GM13977 (cell line): ENCODE data around the gene C1orf56.
A peak's percentile ranks its signal among the peaks of the same experiment; 100 is the strongest.

ENCODE experiments used
- DNase-seq: peaks from one replicate; pipeline ENCODE4 v3.0.0; 2012; ENCODE audit warnings: low spot score
- CTCF ChIP-seq: IDR thresholded peaks from 2 replicates; pipeline ENCODE4 v1.5.1; 2012; ENCODE audit warnings: mild to moderate bottlenecking, control low read depth; ENCODE audit not compliant: insufficient read depth; ENCODE audit errors: extremely low read depth, missing control alignments
- in situ Hi-C: fragments of 300-500 bp; cut with MboI; formaldehyde crosslinking; loops from one replicate; pipeline ENCODE4 v1.12.0; 2022; ENCODE audit warnings: low sequenced_read_pairs, low pct_unique_long_range_greater_than_20kb, mixed read lengths, inconsistent platforms; ENCODE audit not compliant: unreplicated experiment

C1orf56 gene

DNA sequence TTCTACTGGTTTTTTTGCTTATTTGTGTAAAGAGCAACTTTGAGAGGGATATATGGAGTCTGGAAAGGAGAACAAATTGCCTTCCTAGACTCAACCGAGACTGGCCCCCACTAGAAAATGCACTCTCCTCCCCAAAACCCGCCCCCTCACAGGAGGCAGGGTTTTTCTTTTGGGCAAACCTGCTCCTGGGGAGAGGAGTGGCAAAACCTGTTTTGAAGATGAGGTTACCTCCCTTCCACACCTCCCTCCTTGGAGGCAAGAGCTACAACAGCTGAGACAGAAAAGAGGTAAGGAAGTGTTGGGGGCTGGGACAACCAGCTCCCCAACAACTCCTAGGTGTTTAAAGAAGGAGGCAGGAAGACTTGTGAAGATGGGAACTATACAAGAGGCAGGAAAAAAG lies 11.2 kb upstream of the C1orf56 start, which contains the start of gene BNIPL:
Gene BNIPL (plus strand): TSS at position 231 of the 400 bp plus-strand sequence. CDS start 140 bp downstream, at position 371.
- in situ Hi-C loops, result no loop called here
- TF ChIP-seq CTCF, result no peak
- DNase-seq, result no peak

GRCh38 chr1:151037032-151037431 lies 10.5 kb upstream of the C1orf56 start:
- no peak for TF ChIP-seq CTCF
- in situ Hi-C loops, result no loop called here
- no peak for DNase-seq

DNA sequence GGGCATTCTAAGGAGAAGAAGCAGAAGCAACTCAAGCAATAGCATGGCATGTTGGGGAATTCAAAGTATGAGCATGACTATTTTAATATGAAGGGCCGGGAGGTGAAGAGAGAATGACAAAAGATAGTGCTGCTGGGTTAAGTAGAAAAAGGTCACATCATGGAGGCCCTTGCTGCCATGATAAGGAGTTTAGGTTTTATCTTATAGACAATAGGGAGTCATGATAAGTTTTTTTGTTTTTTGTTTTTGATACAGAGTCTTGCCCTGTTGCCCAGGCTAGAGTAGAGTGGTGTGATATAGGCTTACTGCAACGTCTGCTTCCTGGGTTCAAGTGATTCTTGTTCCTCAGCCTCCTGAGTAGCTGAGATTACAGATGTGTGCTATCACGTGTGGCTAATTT lies 8.0 kb upstream of the C1orf56 start:
- no peak for TF ChIP-seq CTCF
- DNase-seq, result no peak
- in situ Hi-C loops, result no loop called here

- no peak for TF ChIP-seq CTCF
- in situ Hi-C loops, result no loop called here
- DNase-seq, result no peak
These were observed 4.4 kb upstream of the C1orf56 start for GRCh38 chr1:151043163-151043562.

GRCh38 chr1:151047925-151048644 lies 534 bp downstream of the C1orf56 start:
- peak; percentile 78 for DNase-seq
- peak; percentile 51 for TF ChIP-seq CTCF
- in situ Hi-C loops, result no loop called here

DNA sequence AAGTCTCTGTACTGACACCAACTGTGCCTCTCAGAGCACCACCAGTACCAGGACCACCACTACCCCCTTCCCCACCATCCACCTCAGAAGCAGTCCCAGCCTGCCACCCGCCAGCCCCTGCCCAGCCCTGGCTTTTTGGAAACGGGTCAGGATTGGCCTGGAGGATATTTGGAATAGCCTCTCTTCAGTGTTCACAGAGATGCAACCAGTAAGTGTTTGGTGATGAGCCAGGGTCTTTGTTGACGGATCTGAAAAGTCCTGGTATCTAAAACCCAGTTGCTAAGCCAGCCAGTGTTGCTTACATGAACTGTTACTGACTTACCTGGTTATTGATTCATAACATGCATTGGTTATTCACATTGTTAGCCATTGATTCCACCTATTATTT lies 1.1 kb downstream of the C1orf56 start:
- no peak for DNase-seq
- no peak for TF ChIP-seq CTCF
- in situ Hi-C loops, result no loop called here
